Activated B cell treated with CpG ODN at 0.5 μM for 24 hours (primary cell): ENCODE data around the gene CD8B. TPM values are rescaled to one million over a fixed set of nuclear protein-coding genes. Genes with fewer than 3 reads are reported as not detected.
A peak's percentile ranks its signal among the peaks of the same experiment; 100 is the strongest.

Experiments
- ATAC-seq: fragments of 200-7000 bp; cut with Tn5 transposase; one replicate; pipeline ENCODE4 v1.10.0; 2021; ENCODE audit warnings: low read depth, mild to moderate bottlenecking, moderate library complexity
- CTCF ChIA-PET: fragments of 350-600 bp; sonication (Branson Sonifier 250); formaldehyde crosslinking; loops from one replicate; lab custom pipeline; 2021; ENCODE audit warnings: antibody characterized with exemption; lab: Charles Lee
- POLR2A ChIA-PET: fragments of 350-600 bp; sonication (Branson Sonifier 250); formaldehyde crosslinking; loops from one replicate; lab custom pipeline; 2021; ENCODE audit warnings: antibody characterized with exemption; lab: Charles Lee
- DNase-seq: peaks from one replicate; pipeline ENCODE4 v3.0.0; 2022
- H3K27ac Mint-ChIP-seq: one replicate; pipeline ENCODE4 v1.8.0; 2020; ENCODE audit warnings: mixed read lengths
- H3K27me3 Mint-ChIP-seq: one replicate; pipeline ENCODE4 v1.8.0; 2021; ENCODE audit warnings: mixed read lengths
- H3K36me3 Mint-ChIP-seq: one replicate; pipeline ENCODE4 v1.8.0; 2021; ENCODE audit warnings: low read depth, mixed read lengths
- H3K4me1 Mint-ChIP-seq: one replicate; pipeline ENCODE4 v1.8.0; 2021; ENCODE audit warnings: mixed read lengths
- H3K4me3 Mint-ChIP-seq: one replicate; pipeline ENCODE4 v1.8.0; 2020; ENCODE audit warnings: mild to moderate bottlenecking, mixed read lengths
- H3K9me3 Mint-ChIP-seq: one replicate; pipeline ENCODE4 v1.8.0; 2020; ENCODE audit warnings: mixed read lengths
- CTCF ChIP-seq: fragments of 200-600 bp; IDR thresholded peaks from one replicate; pipeline ENCODE4 v1.8.0; 2022; ENCODE audit warnings: antibody characterized with exemption, mild to moderate bottlenecking
- intact Hi-C: fragments of 100-400 bp; cut with micrococcal nuclease; formaldehyde crosslinking; loops from one replicate; pipeline ENCODE4 v1.15.1; 2024
- total RNA-seq: library from RNA; stranded (reverse); gene quantifications from 2 replicates; pipeline ENCODE4 v1.2.3, GENCODE V29; 2022

CD8B gene
- total RNA-seq, 1 donor from 2014 or later, result not detected

- Mint-ChIP-seq H3K9me3 (peaks cover under 1% of the 10 kb centered on the region), H3K27ac (no peak overlapping the region), H3K4me1 (peaks cover 24% of the 10 kb centered on the region), H3K27me3 (peaks cover 45% of the 10 kb centered on the region), H3K4me3 (peak overlapping the region; percentile 64), H3K36me3 (no peaks in the 10 kb centered on the region)
- CTCF ChIA-PET, result no interaction called here
- no peak for DNase-seq
- intact Hi-C loops, result no loop called here
- POLR2A ChIA-PET, result no interaction called here
- no peak for ATAC-seq
- TF ChIP-seq CTCF, result no peak
Measured at GRCh38 chr2:86789687-86790133, 72.0 kb downstream of the CD8B start.

- Mint-ChIP-seq H3K4me1 (peaks cover 30% of the 10 kb centered on the region), H3K27ac (no peak overlapping the region), H3K36me3 (no peaks in the 10 kb centered on the region), H3K27me3 (peaks cover 39% of the 10 kb centered on the region), H3K9me3 (no peaks in the 10 kb centered on the region), H3K4me3 (peak overlapping the region; percentile 28)
- intact Hi-C loops, result no loop called here
- CTCF ChIA-PET, result no interaction called here
- ATAC-seq, result no peak
- no peak for TF ChIP-seq CTCF
- DNase-seq, result no peak
- POLR2A ChIA-PET, result no interaction called here
Measured at GRCh38 chr2:86788881-86789686, 72.6 kb downstream of the CD8B start.

GRCh38 chr2:86788165-86788564 is 73.5 kb downstream of the CD8B start:
- H3K27me3 Mint-ChIP-seq, result peaks cover 30% of the 10 kb centered on the region
- H3K9me3 Mint-ChIP-seq, result no peaks in the 10 kb centered on the region
- H3K36me3 Mint-ChIP-seq, result no peaks in the 10 kb centered on the region
- CTCF ChIA-PET, result no interaction called here
- ATAC-seq (no peak), DNase-seq (no peak)
- POLR2A ChIA-PET, result no interaction called here
- intact Hi-C loops, result no loop called here
- peaks cover 39% of the 10 kb centered on the region for H3K4me1 Mint-ChIP-seq
- no peak overlapping the region for H3K4me3 Mint-ChIP-seq
- no peak for TF ChIP-seq CTCF
- no peak overlapping the region for H3K27ac Mint-ChIP-seq

GRCh38 chr2:86787736-86788135 is 74.0 kb downstream of the CD8B start:
- no peaks in the 10 kb centered on the region for H3K36me3 Mint-ChIP-seq
- intact Hi-C loops, result no loop called here
- ChIA-PET CTCF (no interaction called here), POLR2A (no interaction called here)
- H3K27ac Mint-ChIP-seq, result no peak overlapping the region
- H3K4me3 Mint-ChIP-seq, result no peak overlapping the region
- H3K9me3 Mint-ChIP-seq, result no peaks in the 10 kb centered on the region
- no peak for TF ChIP-seq CTCF
- H3K4me1 Mint-ChIP-seq, result peaks cover 40% of the 10 kb centered on the region
- no peak for ATAC-seq
- no peak for DNase-seq
- H3K27me3 Mint-ChIP-seq, result peaks cover 26% of the 10 kb centered on the region

GRCh38 chr2:86786001-86786536 is 75.6 kb downstream of the CD8B start:
- Mint-ChIP-seq H3K27ac (no peak overlapping the region), H3K9me3 (no peaks in the 10 kb centered on the region), H3K27me3 (peaks cover 14% of the 10 kb centered on the region), H3K4me3 (no peak overlapping the region), H3K4me1 (peaks cover 35% of the 10 kb centered on the region), H3K36me3 (no peaks in the 10 kb centered on the region)
- DNase-seq, result no peak
- no peak for TF ChIP-seq CTCF
- ChIA-PET CTCF (no interaction called here), POLR2A (no interaction called here)
- intact Hi-C loops, result no loop called here
- ATAC-seq, result no peak
